Nucleus accumbens (tissue), 56 donors: ENCODE results near the gene FDX2.
"Not testable (repeated sequence)": the region's sequence is repeated elsewhere in the genome, so short reads cannot be mapped to it uniquely, and the experiment has no call there.

Experiments
- DNase-seq, 56 donors: peaks; one replicate each; lab custom pipeline; 2025; lab: John Stamatoyannopoulos, UW

FDX2 gene

DNA sequence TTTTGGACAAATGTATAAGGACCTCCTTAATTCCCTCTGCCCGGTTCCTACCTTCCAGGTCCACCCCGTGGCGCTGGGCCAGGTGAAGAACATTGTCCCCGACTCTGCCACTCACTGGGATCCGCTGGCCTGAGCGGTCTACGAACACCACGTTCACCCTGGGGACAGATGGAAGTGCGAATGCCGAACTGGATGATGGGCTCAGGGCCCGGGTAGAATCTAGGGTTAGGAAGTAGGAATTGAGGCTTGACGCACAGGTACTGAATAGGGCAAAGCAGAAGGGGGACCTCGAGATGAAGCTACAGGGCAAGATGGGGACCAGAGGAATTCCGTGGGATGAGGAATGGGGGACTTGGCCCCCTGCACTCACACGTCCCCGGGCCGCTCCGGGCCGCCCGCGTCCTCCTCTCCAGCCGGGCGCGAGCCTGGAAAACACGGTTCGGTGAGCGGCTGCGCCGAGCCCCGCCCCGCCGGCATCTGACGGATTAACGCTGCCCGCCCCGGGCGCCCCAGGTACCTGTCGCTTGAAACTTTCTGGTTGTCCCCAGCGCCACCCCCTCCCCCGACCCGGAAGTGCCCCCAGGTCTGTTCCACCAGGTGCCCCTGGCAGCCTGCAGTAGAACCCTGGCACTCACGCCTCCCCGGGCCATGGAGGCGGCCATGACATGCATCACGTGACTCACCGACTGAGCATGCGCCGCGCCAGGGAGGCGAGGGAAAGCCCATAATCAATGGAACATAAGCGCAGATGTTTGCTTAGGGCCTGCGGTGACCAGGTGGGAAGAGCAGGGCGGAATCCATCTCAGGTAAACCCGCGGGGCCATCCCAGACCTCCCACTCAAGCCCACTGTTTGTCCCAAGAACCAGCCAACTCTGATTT lies at the start of gene FDX2:
FDX2 (minus strand) TSS at position 681 of the 880 bp plus-strand sequence; CDS start at position 662, 19 bp downstream.
- DNase-seq: peak; percentile 18 to 95 (median 82)

DNA sequence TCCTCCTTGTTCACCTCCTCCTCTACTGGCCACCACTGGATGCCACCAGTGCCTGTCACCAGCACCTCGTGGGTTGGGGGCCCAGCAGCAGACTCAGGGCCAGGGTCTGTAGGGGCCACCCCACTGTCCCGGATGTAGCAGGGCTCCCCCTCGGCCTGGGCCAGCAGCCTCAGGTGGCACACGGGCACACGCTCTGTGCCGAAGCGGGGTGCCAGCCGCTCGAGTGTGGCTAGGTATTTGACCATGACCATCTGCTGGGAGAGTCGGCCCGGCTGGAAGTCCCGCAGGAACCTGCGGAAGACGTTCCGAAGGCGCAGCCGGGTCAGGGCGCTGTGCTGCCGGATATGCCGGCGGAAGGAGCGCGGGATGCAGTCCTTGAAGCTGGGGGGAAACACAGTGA lies 49.7 kb upstream of the FDX2 start:
- DNase-seq: no peak

DNA sequence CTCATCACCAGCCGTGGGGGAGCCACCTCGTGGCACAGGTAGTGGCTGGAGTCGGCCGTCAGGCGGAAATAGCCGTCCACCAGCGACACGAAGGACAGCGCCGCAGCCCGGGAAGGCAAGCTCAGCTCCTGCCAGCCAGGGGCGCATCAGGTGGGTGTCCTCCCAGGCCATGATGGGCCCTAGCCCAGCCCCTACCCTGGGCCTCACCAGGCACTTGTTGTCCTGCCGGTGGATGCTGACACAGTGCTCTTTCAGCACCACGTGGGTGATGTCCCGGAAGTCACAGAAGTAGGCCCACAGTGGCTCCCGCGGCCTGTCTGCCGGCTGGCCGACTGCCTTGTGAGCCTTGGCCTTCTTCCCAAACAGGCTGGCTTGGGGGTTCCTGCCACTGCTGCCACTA lies 48.8 kb upstream of the FDX2 start:
- peak in 43 of 56 donors; percentile 1 to 62 (median 23) for DNase-seq

DNA sequence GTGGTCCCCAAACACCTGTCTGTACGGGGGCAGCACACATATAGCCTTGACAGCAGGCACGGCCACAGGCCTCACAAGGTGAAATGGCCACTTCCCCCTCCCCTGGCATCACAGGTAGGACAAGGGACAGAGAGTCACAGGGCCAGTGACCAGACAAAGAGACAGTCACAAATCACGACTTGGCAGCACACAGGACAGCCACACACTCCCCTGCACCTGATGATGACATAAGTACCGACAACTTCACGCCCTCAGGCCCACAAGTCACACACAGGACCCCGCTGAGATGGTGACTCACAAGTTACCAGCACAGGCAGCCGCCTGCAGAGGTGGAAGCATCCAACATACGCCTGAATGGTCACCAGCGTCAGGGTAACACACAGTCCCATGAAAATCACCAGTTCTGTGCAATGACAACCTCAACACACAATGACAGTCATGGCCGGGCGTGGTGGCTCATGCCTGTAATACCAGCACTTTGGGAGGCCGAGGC lies 48.0 kb upstream of the FDX2 start:
- DNase-seq: peak in 2 of 56 donors; percentile 25 to 27

DNA sequence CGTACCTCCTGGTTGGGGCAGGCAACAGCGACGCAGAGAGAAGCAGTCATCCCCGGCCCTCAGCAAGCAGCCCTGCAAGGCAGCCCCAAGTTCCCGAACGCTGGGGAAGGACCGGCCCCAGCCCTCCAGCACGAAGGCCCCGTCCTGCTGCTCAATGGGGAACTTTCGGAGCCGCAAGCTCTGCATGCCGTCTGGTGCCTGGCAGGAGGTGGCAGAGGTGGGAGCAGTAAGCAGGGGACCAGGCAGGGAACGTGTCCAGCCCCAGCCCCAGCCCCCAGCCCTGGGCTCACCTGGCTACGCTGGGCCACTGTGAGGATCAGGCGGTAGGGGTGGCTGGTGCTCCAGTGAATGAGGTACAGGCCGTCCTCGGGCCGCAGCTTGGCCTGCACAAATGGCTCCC lies 46.4 kb upstream of the FDX2 start:
- no peak for DNase-seq

DNA sequence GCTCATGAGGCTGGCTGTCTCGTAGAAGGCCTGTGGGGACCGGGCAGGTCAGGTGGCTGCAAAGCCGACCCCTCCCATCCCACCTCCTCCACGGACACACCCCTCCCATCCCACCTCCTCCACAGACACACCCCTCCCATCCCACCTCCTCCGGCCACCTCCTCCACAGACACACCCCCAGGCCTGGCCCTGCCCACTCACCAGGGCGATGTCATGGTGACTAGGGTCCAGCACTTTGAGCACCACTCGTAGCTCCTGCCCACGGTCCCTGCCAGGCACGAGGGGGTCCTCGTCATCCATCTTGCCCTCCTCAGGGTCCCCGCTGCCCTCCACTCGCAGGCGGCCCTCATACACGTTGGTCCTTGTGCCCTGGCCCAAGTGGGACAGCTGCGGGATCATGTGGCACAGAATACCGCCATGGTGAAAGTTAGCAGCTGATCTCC lies 45.8 kb upstream of the FDX2 start:
- DNase-seq: peak in 1 of 56 donors; percentile 2

DNA sequence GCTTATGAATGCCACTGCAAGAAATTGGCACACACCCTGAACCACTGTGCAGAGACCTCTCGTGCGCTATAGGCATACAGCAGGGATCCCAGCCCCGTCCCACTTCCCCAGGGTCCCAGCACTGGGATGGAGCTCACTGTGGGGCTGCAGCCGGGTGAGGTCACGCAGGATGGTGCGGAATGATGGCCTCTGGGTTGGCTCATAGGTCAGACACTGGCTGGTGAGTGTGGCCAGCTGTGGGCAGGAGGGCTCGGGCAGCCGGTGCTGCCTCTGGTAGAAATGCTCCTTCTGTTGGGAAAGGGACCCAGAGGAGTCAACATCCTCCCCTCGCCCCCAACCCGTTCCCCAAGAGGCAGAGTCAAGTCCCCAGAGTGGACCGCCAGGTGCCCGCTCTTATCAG lies 40.6 kb upstream of the FDX2 start:
- no peak for DNase-seq

DNA sequence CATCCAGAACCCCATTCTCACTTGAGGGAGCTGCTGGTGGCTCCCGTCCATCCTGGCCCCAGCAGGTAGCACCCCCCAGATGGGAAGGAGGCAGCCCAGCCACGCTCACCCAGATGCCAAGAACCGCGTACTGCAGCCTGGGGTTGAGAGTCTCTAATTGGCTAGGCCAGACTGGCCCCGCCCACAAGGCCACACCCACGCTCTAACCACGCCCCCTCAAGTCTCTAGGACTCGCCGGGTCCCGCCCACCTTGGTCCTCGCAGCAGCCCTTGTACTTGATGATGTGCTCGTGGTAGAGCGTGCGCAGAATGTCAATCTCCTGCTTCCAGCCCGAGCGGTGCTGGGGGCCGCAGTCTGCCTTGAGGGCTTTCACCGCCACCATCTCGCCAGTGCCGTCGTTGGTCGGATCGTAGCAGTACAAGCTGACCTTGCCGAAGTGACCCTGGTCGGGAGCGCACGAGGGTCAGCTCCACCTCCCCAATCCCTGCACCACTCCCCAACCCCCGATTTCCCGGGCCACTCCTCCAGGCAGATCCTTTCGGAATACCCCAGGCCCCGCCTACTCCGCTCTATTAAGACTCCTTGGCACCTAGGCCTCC lies 38.1 kb upstream of the FDX2 start:
- peak in 1 of 56 donors; percentile 42 for DNase-seq

DNA sequence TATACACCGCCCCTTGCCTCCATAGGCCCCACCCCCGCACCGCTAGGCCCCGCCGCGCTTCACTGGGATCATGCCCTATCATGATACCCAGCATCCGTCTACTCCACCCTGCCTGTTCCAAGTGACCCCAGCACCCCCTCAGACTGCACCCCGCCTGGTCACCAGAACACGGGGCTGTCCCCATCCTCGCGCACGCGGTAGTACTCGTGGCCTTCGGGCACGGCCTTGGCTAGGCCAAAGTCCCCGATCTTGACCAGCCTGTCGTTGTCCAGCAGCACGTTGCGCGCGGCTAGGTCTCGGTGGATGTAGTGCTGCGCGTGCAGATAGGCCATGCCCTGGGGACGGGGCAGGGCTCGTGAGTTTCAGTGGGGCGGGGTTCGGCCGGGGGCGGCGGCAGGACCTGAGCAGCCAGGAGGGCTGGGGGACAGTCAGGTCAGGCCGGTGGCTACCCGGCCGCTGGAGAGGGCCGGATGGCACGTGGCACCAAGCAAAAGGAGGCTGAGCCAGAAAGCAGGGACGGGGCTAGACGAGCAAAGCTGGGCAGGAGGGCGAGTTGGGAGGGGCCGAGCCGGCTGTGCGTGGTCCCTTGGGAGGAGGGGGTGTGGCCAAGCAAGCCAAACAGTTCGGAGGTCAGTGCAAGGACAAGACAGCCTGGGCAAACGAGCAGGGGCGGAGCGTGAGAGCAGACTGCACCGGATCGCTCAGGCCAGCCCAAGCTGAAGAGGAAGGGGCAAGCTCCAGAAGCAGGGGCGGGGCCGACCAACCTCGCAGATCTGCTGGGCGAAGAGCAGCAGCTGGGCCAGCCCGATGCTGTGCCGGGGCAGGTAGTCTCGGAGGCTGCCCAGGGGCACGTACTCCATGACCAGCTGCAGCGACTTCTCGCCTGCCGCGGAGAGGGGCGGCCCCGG lies 37.2 kb upstream of the FDX2 start:
- DNase-seq: peak in 1 of 56 donors; percentile 3

DNA sequence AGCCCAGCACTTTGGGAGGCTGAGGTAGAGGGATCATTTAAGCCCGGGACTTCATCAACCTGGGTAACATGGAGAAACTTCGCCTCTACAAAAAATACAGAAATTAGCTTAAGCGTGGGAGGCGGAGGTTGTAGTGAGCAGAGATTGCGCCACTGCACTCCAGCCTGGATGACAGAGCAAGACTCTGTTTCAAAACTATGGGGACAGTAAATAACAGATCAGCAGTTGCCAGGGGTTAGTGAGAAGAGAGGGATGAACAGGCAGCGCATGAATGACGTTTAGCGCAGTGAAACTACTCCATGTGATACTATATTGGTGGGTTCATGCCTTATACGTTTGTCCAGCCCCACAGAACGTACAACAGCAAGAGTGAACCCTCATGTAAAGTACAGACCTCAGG lies 30.7 kb upstream of the FDX2 start:
- no peak for DNase-seq

DNA sequence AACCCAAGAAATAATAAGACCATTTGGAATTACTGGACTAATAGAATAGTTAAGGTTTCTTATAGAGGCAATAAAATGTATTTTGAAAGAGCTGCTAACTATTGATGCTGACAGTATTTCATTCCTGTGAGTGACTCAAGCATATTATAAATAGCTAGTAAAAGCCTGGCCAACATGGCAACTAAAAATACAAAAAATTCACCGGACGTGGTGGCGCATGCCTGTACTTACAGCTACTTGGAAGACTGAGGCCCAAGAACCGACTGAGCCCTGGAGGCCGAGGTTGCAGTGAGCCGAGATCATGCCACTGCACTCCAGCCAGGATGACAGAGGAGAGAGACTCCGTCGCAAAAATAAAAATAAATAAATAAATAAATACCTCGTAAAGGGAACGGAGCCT lies 29.0 kb upstream of the FDX2 start:
- no peak for DNase-seq

DNA sequence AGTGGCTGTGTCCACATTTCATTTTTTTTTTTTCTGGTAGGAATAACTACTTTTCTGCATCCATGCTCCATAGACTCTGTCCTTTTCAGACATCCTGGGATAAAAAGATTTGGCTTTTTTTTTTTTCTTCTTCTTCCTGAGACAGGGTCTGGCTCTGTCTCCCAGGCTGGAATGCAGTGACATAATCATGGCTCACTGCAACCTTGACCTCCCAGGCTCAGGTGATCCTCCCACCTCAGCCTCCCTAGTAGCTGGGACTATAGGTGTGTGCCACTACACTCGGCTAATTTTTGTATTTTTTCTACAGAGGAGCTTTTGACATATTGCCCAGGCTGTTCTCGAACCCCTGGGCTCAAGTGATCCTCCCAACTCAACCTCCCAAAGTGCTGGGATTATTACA lies 27.7 kb upstream of the FDX2 start:
- DNase-seq: no peak

DNA sequence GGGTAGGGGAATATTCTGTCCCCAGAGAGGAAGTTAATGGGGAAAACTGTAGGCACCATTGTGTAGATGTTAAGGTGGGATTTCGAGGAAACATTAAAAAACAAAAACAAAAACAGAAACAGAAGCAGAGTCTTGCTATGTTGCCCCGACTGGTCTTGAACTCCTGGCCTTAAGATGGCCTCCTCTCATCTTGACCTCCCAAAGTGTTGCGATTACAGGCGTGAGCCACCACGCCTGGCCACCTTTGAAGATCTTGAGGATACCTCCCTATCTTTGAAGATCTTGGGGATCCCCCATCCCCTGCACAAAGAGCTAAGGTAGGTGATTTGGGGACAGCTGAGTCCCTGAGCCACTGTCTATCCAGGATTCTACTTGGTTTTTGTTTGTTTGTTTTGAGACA lies 24.2 kb upstream of the FDX2 start:
- no peak for DNase-seq

DNA sequence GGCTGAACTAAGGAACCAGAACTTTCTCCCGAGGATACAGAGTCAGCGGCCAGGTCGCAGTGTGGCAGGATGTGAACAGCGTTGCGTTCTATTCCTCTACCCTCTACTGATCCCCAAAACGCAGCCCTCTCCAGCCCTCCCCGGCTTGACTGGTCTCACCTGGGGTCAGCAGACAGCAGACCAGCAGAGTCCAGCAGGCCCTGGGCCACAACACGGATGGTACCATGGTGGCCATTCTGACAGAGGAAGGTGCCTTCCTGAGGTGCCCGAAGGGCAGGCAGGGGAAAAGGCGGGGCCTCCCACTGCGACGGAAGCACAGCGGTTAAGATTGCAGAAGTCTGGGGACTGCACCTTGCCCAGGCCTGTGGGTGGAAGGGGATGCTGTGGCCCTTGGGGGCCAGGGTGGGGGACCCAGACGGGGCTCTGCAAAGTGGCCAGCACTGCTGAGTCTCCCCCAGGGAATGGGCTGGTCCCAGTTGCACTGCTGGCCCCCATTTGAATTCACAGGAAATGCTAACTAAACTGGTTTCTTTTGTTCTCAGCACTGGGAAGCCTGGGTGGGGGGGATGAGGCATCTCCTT lies 23.7 kb upstream of the FDX2 start, which contains the start of gene ICAM3:
ICAM3 (minus strand) TSS at position 245 of the 581 bp plus-strand sequence; CDS start at position 235, 10 bp downstream.
- DNase-seq: no peak

DNA sequence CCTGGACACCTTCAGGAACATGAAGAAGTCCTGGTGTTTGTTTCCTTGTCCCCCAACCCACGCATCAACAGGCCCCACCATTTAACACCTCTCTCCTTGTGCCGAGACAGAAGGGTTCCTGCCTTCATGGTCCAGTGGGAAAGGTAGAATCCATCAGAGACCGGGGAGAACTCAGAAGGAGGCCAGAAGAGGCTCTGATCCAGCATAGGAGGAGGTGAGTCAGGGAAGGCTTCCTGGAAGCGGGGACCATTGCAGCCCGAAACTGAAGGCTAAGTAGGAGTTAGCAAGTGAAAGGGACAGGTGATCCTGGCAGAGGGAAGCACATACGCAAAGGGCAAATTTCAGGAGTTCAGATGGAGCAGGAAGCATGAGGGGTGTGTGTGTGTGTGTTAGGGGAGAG lies 23.1 kb upstream of the FDX2 start:
- DNase-seq: no peak

DNA sequence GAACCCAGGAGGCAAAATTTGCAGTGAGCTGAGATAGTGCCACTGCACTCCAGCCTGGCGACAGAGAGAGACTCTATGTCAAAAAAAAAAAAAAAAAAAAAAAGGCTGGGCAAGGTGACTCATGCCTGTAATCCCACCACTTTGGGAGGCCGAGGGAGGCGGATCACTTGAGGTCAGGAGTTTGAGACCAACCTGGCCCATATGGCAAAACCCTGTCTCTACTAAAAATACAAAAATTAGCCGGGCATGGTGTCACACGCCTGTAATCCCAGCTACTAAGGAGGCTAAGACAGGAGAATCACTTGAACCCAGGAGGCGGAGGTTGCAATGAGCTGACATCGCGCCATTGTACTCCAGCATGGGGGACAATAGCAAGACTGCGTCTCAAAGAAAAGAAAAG lies 20.9 kb upstream of the FDX2 start:
- DNase-seq: not testable (repeated sequence)

DNA sequence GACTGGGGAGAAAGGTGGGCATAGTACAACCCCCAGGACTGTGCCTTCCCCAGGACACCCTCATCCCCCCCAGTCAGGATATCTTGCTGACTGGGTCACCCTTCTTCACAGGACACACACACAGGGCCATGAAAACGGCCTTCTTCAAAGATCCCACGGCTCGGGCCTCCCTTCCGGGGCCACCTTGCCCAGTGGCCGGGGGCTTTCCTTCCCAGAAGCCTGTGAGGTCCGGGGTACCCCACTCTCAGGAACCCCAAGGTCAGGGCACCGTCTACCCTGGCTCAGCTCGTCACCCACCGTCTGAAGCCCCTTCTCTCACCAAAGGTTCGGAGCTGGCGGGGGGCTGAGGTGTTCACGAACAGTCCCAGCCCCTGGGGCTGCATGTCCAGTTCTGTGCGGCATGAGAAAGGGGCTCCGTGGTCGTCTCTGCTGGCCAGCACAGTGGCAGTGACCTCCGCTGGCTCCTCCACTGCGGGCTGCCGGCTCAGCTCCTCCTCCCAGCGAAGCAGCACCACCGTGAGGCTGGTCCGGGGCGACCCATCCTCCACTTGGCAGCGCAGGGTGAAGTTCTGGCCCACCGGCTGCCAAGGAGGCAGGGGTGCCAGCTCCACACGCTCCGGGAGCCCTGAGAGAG lies 19.7 kb upstream of the FDX2 start:
- peak in 18 of 56 donors; percentile 2 to 50 (median 13) for DNase-seq

DNA sequence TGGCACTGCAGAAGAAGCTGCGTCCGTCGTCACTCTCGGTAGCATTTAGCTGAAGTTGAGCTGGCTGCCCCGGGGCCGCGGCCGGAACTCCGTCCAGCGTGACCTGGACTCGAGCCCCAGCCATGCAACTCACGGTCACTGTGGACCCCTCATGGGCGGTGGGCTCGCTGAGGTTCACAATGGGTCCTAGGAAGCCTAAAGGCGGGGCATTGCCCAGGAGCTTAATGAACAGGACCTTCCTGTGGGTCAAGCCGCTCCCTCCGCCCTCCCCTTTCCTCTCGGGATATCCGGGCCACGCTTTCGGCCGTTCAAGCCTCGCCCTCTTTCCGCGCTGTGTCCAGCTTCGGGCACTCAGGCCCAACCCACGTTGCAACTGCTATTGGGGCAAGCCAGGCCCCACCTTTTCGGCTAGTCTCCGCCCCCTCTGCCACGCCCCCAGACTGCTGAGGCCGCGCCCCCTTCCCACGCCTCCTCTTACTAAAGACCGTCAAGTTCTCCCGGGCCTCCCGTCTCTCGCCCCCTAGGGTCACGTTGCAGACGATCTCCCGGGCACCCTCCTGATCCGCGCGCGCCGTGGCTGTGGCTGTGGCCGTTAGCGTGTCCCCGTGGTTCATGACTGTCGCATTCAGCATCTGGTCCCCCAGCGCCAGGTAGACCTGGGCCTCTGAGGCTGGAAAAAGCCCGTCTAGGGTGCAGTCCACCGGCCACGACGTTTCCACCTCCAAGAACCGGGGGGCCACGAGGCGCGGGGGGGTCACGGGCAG lies 19.0 kb upstream of the FDX2 start:
- DNase-seq: peak in 54 of 56 donors; percentile 4 to 83 (median 58)
